LoVo (cell line): ENCODE results near the gene AURKAIP1.

Experiments used
- DNase-seq: peaks from one replicate; pipeline ENCODE4 v3.0.0-alpha.2; 2016; ENCODE audit warnings: low spot score

Gene AURKAIP1

DNA sequence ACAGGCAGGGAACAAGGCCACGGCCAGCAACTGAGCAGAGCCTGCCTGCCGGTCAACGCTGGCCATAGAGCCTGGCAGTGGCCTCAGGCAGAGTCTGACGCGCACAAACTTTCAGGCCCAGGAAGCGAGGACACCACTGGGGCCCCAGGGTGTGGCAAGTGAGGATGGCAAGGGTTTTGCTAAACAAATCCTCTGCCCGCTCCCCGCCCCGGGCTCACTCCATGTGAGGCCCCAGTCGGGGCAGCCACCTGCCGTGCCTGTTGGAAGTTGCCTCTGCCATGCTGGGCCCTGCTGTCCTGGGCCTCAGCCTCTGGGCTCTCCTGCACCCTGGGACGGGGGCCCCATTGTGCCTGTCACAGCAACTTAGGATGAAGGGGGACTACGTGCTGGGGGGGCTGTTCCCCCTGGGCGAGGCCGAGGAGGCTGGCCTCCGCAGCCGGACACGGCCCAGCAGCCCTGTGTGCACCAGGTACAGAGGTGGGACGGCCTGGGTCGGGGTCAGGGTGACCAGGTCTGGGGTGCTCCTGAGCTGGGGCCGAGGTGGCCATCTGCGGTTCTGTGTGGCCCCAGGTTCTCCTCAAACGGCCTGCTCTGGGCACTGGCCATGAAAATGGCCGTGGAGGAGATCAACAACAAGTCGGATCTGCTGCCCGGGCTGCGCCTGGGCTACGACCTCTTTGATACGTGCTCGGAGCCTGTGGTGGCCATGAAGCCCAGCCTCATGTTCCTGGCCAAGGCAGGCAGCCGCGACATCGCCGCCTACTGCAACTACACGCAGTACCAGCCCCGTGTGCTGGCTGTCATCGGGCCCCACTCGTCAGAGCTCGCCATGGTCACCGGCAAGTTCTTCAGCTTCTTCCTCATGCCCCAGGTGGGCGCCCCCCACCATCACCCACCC is 43.7 kb downstream of the AURKAIP1 start, which contains the start of gene TAS1R3:
TAS1R3 (plus strand) TSS at position 213 of the 898 bp plus-strand sequence; CDS start at position 279, 66 bp downstream.
- DNase-seq, result no peak

DNA sequence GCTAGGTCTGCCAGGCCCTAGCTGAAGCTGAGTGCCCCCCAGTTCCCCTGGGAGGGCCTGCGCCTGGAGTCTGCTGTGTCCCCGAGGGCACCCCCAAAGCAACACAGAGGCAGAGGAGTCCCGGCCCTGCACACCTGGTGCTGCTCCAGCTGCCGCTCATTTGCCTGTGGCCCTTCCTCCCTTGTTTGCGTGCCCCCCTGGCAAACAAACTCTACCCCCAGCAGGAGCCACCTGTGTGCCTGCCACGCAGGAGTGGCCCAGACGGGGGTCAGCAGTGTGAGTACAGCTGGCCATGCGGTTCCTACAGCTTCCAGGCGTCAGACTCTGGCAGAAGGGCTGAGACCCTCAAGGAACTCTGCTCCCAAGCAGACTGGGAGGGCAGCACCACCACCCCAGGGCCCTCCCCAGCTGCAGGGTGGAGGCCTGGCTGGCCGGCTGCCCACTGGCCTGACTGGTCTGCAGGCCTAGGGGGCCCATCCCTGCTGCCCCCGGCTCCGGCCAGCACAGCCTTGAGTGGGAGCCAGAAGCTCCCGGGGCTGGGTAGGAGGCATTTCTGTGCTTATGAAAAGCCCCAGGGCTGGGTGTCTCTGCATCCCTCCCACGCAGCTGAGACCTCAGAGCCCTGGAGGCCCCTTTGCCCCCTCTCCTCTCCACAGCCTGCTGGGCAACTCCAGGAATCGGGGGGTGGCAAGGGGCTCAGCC is 44.5 kb downstream of the AURKAIP1 start:
- no peak for DNase-seq

DNA sequence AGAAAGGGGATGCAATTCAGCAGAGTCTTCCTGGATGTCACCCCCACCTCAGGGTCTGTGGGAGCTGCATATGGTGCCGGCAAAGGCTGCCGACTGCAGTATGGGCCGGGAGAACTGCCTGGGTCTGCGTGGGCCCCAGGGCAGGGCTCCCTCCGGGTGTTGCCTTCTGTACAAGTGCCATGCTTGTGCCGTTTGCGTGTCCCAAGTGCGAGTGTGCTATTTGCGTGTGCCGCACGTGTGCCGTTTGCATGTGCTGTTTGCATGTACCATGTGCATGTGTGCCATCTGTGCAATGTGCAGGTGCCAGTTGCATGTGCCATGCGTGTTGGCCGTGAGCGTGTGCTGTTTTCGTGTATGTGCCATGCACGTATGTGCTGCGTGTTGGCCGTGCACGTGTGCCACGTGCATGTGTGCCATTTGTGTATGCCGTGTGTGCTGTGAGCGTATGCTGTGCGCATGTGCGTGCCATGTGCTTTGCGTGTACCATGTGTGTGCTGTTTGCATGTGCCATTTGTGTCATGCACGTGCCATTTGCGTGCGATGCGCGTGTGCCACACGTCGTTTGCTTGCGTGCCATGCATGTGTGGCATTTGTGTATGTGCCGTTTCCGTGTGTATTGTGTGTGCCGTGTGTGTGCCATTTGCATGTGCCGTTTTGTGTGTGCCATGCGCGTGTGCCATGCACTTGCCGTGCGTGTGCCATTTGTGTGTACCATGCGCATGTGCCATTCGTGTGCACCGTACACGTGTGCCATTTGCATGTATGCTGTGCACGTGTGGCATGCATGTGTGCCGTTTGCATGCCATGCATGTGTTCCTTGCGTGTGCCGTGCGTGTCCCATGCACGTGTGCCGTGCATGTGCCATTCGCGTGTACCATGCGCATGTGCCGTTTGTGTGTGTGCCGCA is 45.5 kb downstream of the AURKAIP1 start:
- DNase-seq, result no peak

DNA sequence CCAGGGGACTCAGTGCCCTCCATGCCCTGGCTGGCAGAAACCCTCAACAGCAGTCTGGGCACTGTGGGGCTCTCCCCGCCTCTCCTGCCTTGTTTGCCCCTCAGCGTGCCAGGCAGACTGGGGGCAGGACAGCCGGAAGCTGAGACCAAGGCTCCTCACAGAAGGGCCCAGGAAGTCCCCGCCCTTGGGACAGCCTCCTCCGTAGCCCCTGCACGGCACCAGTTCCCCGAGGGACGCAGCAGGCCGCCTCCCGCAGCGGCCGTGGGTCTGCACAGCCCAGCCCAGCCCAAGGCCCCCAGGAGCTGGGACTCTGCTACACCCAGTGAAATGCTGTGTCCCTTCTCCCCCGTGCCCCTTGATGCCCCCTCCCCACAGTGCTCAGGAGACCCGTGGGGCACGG is 46.8 kb downstream of the AURKAIP1 start:
- no peak for DNase-seq

DNA sequence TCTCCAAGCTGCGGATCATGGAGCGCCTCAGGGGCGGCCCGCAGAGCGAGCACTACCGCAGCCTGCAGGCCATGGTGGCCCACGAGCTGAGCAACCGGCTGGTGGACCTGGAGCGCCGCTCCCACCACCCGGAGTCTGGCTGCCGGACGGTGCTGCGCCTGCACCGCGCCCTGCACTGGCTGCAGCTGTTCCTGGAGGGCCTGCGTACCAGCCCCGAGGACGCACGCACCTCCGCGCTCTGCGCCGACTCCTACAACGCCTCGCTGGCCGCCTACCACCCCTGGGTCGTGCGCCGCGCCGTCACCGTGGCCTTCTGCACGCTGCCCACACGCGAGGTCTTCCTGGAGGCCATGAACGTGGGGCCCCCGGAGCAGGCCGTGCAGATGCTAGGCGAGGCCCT is 47.7 kb downstream of the AURKAIP1 start:
- no peak for DNase-seq

DNA sequence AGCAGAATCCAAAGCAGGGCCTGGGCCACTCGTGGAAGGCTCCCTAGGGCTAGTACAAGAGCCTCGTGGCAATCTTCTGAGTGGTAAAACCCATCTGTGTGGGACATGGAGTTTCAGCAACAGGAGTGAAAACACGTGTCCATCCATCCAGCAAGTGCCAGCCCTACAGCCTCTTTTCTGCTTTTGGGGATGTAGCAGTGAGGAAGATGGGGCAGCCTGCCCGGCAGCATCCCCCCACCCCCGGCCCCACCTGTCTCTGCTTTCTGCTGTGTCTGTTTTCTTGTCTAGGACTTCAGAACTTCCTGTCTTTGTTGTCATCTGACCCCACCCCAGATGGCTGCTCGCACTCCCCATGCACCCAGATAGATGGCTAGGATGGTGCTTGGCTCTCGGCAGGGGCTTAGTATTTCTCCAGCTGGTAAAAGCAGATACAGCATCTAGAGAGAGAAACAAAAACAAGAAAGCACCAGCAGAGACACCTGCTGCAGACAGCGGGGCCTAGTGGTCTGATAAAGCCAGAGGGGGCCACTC is 48.9 kb downstream of the AURKAIP1 start:
- no peak for DNase-seq

DNA sequence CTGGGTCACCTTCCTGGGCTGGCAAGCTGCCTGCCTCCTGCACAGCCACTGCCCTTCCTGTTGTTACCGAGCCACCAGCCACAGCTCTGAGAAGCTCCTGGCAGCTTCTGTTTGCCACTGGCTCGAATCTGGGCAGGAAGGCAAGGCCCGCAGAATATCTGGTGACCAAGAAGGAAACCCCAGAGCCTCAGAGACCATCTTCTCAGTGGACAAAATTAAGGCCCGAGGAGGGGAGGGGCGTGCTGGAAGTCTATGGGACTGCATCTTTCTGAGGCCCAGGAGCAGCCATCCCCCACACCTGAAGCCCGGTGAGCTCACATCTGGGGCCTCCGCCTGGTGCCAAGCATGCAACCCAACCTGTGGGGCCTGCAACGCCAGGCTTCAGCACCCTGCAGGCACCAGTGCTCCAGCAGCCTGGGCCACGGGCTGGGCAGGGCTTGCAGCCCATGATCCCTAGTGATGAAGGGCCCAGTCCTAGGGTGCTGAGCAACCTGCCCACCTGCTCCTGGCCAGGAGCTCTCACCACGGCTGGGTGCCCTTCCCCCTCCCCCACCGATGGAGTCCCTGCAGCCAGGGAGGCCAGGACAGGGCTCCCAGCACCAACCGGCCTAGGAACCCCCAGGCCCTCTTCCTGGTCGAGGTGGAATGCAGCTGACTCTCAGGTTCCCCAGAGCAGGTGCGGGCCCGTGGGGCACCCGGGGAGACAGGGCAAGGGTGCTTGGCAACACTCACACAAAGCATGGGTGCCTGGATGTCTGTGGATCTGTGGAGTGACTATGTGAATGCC is 49.5 kb downstream of the AURKAIP1 start:
- DNase-seq, result no peak

DNA sequence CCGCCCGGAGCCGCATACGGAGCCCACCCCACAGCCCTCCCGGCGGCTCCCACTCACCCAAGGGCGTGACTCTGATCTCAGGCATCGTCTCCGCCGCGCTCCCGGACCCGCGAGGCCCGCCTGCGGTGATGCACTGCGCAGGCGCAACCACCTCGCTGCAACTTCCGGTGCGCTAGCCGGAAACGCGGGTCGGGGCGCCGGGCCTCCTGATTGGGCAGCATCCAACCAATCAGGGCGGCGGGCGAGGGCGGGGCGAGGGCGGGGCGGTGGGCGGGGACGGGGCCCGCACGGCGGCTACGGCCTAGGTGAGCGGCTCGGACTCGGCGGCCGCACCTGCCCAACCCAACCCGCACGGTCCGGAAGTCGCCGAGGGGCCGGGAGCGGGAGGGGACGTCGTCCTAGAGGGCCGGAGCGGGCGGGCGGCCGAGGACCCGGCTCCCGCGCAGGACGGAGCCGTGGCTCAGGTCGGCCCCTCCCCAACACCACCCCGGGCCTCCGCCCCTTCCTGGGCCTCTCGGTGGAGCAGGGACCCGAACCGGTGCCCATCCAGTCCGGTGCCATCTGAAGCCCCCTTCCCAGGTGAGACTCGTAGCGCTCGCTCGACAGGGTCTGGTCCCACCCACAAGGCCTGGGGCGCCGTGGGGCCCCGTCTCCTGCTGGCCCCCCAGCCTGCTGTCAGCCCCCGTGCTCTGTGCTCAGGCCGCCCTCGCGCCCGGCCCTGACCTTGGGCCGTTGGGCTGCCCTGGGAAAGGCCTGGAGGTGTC is 50.3 kb downstream of the AURKAIP1 start, which contains the start of the genes CPTP and INTS11:
CPTP (plus strand) TSS at position 279 of the 764 bp plus-strand sequence. CDS start 2,109 bp downstream, outside the sequence.
INTS11 (minus strand) TSS at position 137 of the 764 bp plus-strand sequence; CDS start at position 85, 52 bp downstream.
- peak; percentile 94 for DNase-seq

DNA sequence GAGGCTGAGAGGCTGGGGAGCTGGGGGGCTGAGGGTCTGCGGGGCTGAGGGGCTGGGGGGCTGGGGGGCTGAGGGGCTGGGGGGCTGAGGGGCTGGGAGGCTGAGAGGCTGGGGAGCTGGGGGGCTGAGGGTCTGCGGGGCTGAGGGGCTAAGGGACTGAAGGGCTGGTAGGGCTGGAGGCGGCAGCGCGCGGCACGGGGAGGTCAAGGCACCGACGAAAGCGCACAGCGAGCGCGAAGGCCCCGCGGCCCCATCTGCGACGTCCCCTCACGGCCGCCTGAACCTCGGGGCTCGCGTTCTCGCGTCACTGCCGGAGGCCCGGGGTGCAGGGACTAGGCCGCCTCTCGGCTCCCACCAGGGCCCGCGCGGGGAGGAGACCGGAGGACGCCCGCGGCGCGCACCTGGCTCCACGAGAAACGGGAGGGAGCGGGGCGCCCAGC is 50.9 kb downstream of the AURKAIP1 start:
- no peak for DNase-seq
